ENCODE data around the gene DUXB. TPM values are rescaled to one million over a fixed set of nuclear protein-coding genes. Genes with fewer than 3 reads are reported as not detected.

Gene DUXB
- total RNA-seq, 1 donor from 2014 or later = not detected

DNA sequence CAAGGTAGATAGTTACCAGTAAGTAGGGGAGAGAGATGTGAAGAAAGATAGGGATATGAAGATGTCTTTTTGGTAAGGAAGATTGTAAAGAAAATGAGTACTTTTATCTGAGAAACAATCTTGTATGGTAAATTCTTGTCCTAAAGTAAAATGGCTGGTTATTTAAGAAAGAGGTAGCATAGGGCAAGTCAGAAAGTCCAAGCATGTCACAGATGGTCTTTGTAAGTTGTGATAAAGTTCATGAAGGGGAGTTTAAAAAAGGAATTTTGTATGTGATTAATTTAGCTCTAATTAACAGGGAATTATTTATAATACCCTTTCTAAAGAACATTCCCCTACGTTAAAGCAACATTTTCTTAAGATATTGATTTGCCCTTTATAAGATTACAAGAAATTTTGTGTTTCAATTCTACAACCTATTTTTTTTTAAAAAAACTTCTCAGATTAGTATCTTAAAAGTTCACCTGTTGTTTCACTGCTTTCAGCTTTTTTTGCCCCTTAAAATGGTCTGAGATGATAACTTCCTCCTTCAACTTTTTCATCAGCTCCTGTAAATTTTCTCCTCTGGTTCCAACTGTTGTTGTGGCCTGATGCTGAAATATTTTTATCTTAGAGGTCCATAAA is 41.3 kb upstream of the DUXB start:
- no peaks in the 10 kb centered on the region for H3K27me3 Mint-ChIP-seq (ENCODE audit: unreplicated experiment)
- DNase-seq (ENCODE audit: extremely low spot score, unreplicated experiment) = no peak
- H3K4me1 Mint-ChIP-seq (ENCODE audit: unreplicated experiment) = no peaks in the 10 kb centered on the region
- H3K9me3 Mint-ChIP-seq (ENCODE audit: unreplicated experiment) = peaks cover 14% of the 10 kb centered on the region
- H3K36me3 Mint-ChIP-seq (ENCODE audit: unreplicated experiment) = no peaks in the 10 kb centered on the region
- no peak overlapping the region for H3K4me3 Mint-ChIP-seq (ENCODE audit: unreplicated experiment)
- TF ChIP-seq, protein P1, sequence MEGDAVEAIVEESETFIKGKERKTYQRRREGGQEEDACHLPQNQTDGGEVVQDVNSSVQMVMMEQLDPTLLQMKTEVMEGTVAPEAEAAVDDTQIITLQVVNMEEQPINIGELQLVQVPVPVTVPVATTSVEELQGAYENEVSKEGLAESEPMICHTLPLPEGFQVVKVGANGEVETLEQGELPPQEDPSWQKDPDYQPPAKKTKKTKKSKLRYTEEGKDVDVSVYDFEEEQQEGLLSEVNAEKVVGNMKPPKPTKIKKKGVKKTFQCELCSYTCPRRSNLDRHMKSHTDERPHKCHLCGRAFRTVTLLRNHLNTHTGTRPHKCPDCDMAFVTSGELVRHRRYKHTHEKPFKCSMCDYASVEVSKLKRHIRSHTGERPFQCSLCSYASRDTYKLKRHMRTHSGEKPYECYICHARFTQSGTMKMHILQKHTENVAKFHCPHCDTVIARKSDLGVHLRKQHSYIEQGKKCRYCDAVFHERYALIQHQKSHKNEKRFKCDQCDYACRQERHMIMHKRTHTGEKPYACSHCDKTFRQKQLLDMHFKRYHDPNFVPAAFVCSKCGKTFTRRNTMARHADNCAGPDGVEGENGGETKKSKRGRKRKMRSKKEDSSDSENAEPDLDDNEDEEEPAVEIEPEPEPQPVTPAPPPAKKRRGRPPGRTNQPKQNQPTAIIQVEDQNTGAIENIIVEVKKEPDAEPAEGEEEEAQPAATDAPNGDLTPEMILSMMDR (IDR thresholded peaks at IDR 0.05) = no peak
- H3K27ac Mint-ChIP-seq (ENCODE audit: unreplicated experiment) = no peak overlapping the region

- TF ChIP-seq, protein P1 (IDR thresholded peaks at IDR 0.05) = no peak
- Mint-ChIP-seq H3K27ac (ENCODE audit: unreplicated experiment) (no peak overlapping the region), H3K36me3 (ENCODE audit: unreplicated experiment) (no peaks in the 10 kb centered on the region), H3K4me3 (ENCODE audit: unreplicated experiment) (no peak overlapping the region), H3K27me3 (ENCODE audit: unreplicated experiment) (no peaks in the 10 kb centered on the region), H3K9me3 (ENCODE audit: unreplicated experiment) (no peaks in the 10 kb centered on the region), H3K4me1 (ENCODE audit: unreplicated experiment) (no peaks in the 10 kb centered on the region)
- no peak for DNase-seq (ENCODE audit: extremely low spot score, unreplicated experiment)
Observed at GRCh38 chr16:75733305-75734211, 32.3 kb upstream of the DUXB start.

GRCh38 chr16:75732871-75733270 is 31.6 kb upstream of the DUXB start:
- TF ChIP-seq, protein P1 (IDR thresholded peaks at IDR 0.05) = no peak
- Mint-ChIP-seq H3K4me3 (ENCODE audit: unreplicated experiment) (no peak overlapping the region), H3K4me1 (ENCODE audit: unreplicated experiment) (no peaks in the 10 kb centered on the region), H3K27me3 (ENCODE audit: unreplicated experiment) (no peaks in the 10 kb centered on the region), H3K36me3 (ENCODE audit: unreplicated experiment) (no peaks in the 10 kb centered on the region), H3K9me3 (ENCODE audit: unreplicated experiment) (no peaks in the 10 kb centered on the region), H3K27ac (ENCODE audit: unreplicated experiment) (no peak overlapping the region)
- no peak for DNase-seq (ENCODE audit: extremely low spot score, unreplicated experiment)

DNA sequence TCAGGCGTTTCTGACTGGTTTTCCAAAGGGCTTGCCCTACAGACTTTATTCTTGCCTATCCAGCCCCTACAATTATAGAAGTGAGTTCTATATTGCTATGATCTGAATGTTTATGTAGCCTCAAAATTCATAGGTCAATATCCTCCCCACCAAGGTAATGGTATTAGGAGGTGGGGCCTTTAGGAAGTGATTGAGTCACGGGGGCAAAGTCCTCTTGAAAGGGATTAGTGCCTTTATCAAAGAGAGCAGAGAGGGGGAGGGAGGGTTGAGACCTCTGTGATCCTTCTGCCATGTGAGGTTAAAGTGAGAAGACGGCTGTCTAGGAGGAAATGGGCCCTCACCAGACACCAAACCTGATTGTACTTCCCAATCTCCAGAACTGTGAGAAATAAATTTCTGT is 26.0 kb upstream of the DUXB start:
- H3K4me3 Mint-ChIP-seq (ENCODE audit: unreplicated experiment) = no peak overlapping the region
- peaks cover 6% of the 10 kb centered on the region for H3K9me3 Mint-ChIP-seq (ENCODE audit: unreplicated experiment)
- no peaks in the 10 kb centered on the region for H3K36me3 Mint-ChIP-seq (ENCODE audit: unreplicated experiment)
- no peak for DNase-seq (ENCODE audit: extremely low spot score, unreplicated experiment)
- H3K27ac Mint-ChIP-seq (ENCODE audit: unreplicated experiment) = no peak overlapping the region
- TF ChIP-seq, protein P1 (IDR thresholded peaks at IDR 0.05) = no peak
- no peaks in the 10 kb centered on the region for H3K4me1 Mint-ChIP-seq (ENCODE audit: unreplicated experiment)
- H3K27me3 Mint-ChIP-seq (ENCODE audit: unreplicated experiment) = no peaks in the 10 kb centered on the region

GRCh38 chr16:75726390-75726789 is 25.1 kb upstream of the DUXB start, which contains the start of gene CPHXL:
TSS of gene CPHXL (minus strand) at chr16:75726490. CDS start at chr16:75726442, 48 bp downstream.
- Mint-ChIP-seq H3K4me1 (ENCODE audit: unreplicated experiment) (no peaks in the 10 kb centered on the region), H3K9me3 (ENCODE audit: unreplicated experiment) (peaks cover 12% of the 10 kb centered on the region), H3K36me3 (ENCODE audit: unreplicated experiment) (no peaks in the 10 kb centered on the region), H3K27me3 (ENCODE audit: unreplicated experiment) (no peaks in the 10 kb centered on the region), H3K4me3 (ENCODE audit: unreplicated experiment) (no peak within 1 kb of the TSS), H3K27ac (ENCODE audit: unreplicated experiment) (no peak within 1 kb of the TSS)
- DNase-seq (ENCODE audit: extremely low spot score, unreplicated experiment) = no peak
- TF ChIP-seq, protein P1 (IDR thresholded peaks at IDR 0.05) = no peak

Data from osteocyte (in vitro differentiated cells).